Sigmoid colon (tissue), 4 donors: ENCODE results near the gene SGPP2.

Source experiments
- POLR2A ChIP-seq, 2 donors: fragments of 450-650 bp; IDR thresholded peaks; one replicate each; pipeline ENCODE4 v1.6.1; 2016; ENCODE audit warnings: antibody characterized with exemption in 2 of 2, mild to moderate bottlenecking in 2 of 2, moderate library complexity in 2 of 2
- POLR2AphosphoS5 ChIP-seq, 4 donors: sonication (generic); formaldehyde crosslinking; IDR thresholded peaks; one replicate each; pipeline ENCODE4 v1.6.1; 2017; ENCODE audit warnings: antibody characterized with exemption in 4 of 4
- TF ChIP-seq, protein P1 (sequence below), 4 experiments: fragments of 450-650 bp in 3 of 4; fragments of 200-600 bp in 1 of 4; IDR thresholded peaks; one replicate each; pipeline ENCODE4 v1.5.1; 2016 to 2019; ENCODE audit warnings: antibody characterized with exemption in 4 of 4, mild to moderate bottlenecking in 3 of 4, moderate library complexity in 2 of 4

DNA sequence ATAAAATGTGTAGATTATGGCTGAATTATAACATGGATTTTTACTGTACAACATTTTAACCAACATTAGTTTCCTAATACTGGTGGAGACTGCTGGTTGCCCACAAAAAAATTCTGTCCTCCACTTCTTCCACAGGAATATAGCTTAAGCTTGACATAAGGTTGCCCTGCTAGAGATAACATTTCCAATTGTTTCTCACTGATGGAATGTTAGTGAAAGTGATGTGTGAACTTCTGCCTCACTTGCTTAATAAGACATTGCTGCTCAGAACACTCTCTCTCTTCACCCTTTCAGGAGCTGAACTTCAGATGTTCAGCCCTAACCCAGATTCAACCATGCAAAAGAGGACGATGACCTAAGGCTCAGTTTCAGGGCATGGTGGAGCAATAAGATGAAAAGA, 2.7 kb upstream of the SGPP2 start:
- TF ChIP-seq, protein P1, sequence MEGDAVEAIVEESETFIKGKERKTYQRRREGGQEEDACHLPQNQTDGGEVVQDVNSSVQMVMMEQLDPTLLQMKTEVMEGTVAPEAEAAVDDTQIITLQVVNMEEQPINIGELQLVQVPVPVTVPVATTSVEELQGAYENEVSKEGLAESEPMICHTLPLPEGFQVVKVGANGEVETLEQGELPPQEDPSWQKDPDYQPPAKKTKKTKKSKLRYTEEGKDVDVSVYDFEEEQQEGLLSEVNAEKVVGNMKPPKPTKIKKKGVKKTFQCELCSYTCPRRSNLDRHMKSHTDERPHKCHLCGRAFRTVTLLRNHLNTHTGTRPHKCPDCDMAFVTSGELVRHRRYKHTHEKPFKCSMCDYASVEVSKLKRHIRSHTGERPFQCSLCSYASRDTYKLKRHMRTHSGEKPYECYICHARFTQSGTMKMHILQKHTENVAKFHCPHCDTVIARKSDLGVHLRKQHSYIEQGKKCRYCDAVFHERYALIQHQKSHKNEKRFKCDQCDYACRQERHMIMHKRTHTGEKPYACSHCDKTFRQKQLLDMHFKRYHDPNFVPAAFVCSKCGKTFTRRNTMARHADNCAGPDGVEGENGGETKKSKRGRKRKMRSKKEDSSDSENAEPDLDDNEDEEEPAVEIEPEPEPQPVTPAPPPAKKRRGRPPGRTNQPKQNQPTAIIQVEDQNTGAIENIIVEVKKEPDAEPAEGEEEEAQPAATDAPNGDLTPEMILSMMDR (IDR thresholded peaks at IDR 0.05), result no peak
- no peak for TF ChIP-seq POLR2A (IDR thresholded peaks at IDR 0.05)
- TF ChIP-seq POLR2AphosphoS5 (IDR thresholded peaks at IDR 0.05), result no peak
